ENCODE measurements around the gene PDZRN3. TPM values are rescaled to one million over a fixed set of nuclear protein-coding genes. Genes with fewer than 3 reads are reported as not detected.

PDZRN3 gene
- total RNA-seq, 1 experiment from 2014 or later = 5.9 TPM

GRCh38 chr3:73446467-73447110, 178.2 kb downstream of the PDZRN3 start:
- WGBS (ENCODE audit: extremely low coverage, insufficient read length, low lambda C conversion rate) = no CpG with 5 or more reads among the region's 10 CpGs
- H3K23me2 ChIP-seq (ENCODE audit: insufficient read length, low read depth, low read length, poor library complexity, severe bottlenecking) = no peaks in the 10 kb centered on the region
- no peak for DNase-seq

More at GRCh38 chr3:73446467-73447110, 178.2 kb downstream of the PDZRN3 start:
- Histone ChIP-seq H2BK12ac (ENCODE audit: insufficient read length, low read depth, low read length) (no peak overlapping the region), H3K79me2 (ENCODE audit: insufficient read depth, low read length) (no peaks in the 10 kb centered on the region), H2BK15ac (ENCODE audit: low read depth, low read length) (no peak overlapping the region), H4K5ac (ENCODE audit: insufficient read length, low read depth, low read length) (no peak overlapping the region), H3T11ph (ENCODE audit: low read length) (no peak overlapping the region), H2AK5ac (ENCODE audit: insufficient read length, low read length) (no peak overlapping the region), H4K8ac (replicated peaks; ENCODE audit: insufficient read length, low read depth, low read length) (no peak overlapping the region), H3K14ac (ENCODE audit: insufficient read depth, low read length) (no peak overlapping the region), H3K4ac (ENCODE audit: low read depth, low read length) (no peak overlapping the region), H3K23ac (ENCODE audit: insufficient read length, low read depth, low read length) (no peak overlapping the region), H3K56ac (ENCODE audit: insufficient read length, low read depth, low read length) (no peak overlapping the region), H2BK5ac (ENCODE audit: insufficient read length, low read length) (no peak overlapping the region), H2BK120ac (ENCODE audit: low read depth, low read length, poor library complexity, severe bottlenecking) (no peak overlapping the region), H4K20me1 (ENCODE audit: control insufficient read depth, insufficient read depth, insufficient read length) (no peaks in the 10 kb centered on the region), H3K79me1 (ENCODE audit: insufficient read depth, low read depth, low read length, poor library complexity, severe bottlenecking) (no peaks in the 10 kb centered on the region), H2BK20ac (ENCODE audit: low read depth, low read length, poor library complexity, severe bottlenecking) (no peak overlapping the region), H3K18ac (ENCODE audit: insufficient read length, low read depth, low read length) (no peak overlapping the region), H2AFZ (ENCODE audit: low read length) (no peak overlapping the region), H4K91ac (ENCODE audit: insufficient read length, low read depth, low read length) (no peak overlapping the region), H3K27ac (ENCODE audit: insufficient read length, low read depth, low read length) (no peak overlapping the region), H3K4me1 (ENCODE audit: insufficient read depth, low read length) (peaks cover 8% of the 10 kb centered on the region; the same call in 1 of the 2 replicates), H3K9ac (ENCODE audit: extremely low read depth, insufficient read length, low read length) (no peak overlapping the region), H3K27me3 (ENCODE audit: insufficient read depth, low read length) (no peaks in the 10 kb centered on the region), H3K4me2 (ENCODE audit: insufficient read depth, insufficient read length, low read length) (no peak overlapping the region), H3K9me3 (ENCODE audit: control insufficient read depth, low read depth, low read length) (no peaks in the 10 kb centered on the region)
- no peaks in the 10 kb centered on the region for H3K36me3 Mint-ChIP-seq (ENCODE audit: insufficient read depth in 1 of 3, low read depth in 3 of 3)
- H3K4me1 Mint-ChIP-seq = peaks cover 19 to 27% of the 10 kb centered on the region in 2 experiments
- no peaks in the 10 kb centered on the region for H3K27me3 Mint-ChIP-seq (ENCODE audit: low read depth)
- no peak overlapping the region for H3K4me3 Mint-ChIP-seq
- TF ChIP-seq, protein P1, sequence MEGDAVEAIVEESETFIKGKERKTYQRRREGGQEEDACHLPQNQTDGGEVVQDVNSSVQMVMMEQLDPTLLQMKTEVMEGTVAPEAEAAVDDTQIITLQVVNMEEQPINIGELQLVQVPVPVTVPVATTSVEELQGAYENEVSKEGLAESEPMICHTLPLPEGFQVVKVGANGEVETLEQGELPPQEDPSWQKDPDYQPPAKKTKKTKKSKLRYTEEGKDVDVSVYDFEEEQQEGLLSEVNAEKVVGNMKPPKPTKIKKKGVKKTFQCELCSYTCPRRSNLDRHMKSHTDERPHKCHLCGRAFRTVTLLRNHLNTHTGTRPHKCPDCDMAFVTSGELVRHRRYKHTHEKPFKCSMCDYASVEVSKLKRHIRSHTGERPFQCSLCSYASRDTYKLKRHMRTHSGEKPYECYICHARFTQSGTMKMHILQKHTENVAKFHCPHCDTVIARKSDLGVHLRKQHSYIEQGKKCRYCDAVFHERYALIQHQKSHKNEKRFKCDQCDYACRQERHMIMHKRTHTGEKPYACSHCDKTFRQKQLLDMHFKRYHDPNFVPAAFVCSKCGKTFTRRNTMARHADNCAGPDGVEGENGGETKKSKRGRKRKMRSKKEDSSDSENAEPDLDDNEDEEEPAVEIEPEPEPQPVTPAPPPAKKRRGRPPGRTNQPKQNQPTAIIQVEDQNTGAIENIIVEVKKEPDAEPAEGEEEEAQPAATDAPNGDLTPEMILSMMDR (conservative IDR thresholded peaks at IDR 0.05) = no peak
- no peak overlapping the region for H3K27ac Mint-ChIP-seq
- H3K9me3 Mint-ChIP-seq = no peaks in the 10 kb centered on the region

Measured in H9 (cell line).